MM.1S (cell line): ENCODE data around the gene CUBN.

ENCODE experiments used
- DNase-seq: peaks from one replicate; pipeline ENCODE4 v3.0.0-alpha.2; 2015
- H2AFZ ChIP-seq: fragments of 300-600 bp; sonication (generic); 2 replicates; pipeline ENCODE4 v1.6.0; 2016; ENCODE audit warnings: antibody characterized with exemption, low read length
- H3F3A ChIP-seq: fragments of 300-600 bp; sonication (generic); 2 replicates; pipeline ENCODE4 v1.6.1; 2016; ENCODE audit warnings: mild to moderate bottlenecking, antibody characterized with exemption, low read length, moderate library complexity, mixed read lengths; ENCODE audit not compliant: insufficient read depth
- H3K27ac ChIP-seq: fragments of 300-600 bp; sonication (generic); 2 replicates; pipeline ENCODE4 v1.5.1; 2016; ENCODE audit warnings: mild to moderate bottlenecking, low read length
- H3K27me3 ChIP-seq: fragments of 300-600 bp; sonication (generic); replicated peaks from 2 replicates; pipeline ENCODE4 v1.6.0; 2016; ENCODE audit warnings: low read length; ENCODE audit not compliant: insufficient read depth
- H3K36me3 ChIP-seq: fragments of 300-600 bp; sonication (generic); replicated peaks from 2 replicates; pipeline ENCODE4 v1.6.1; 2016; ENCODE audit warnings: mild to moderate bottlenecking, low read length, mixed read lengths; ENCODE audit not compliant: insufficient read depth
- H3K4me1 ChIP-seq: fragments of 300-600 bp; sonication (generic); 2 replicates; pipeline ENCODE4 v1.6.1; 2016; ENCODE audit warnings: low read length, mixed read lengths
- H3K4me2 ChIP-seq: fragments of 300-600 bp; sonication (generic); 2 replicates; pipeline ENCODE4 v1.6.0; 2016; ENCODE audit warnings: low read depth, low read length
- H3K4me3 ChIP-seq: fragments of 300-600 bp; sonication (generic); 2 replicates; pipeline ENCODE4 v1.5.1; 2016; ENCODE audit warnings: low read length, mixed read lengths
- H3K79me2 ChIP-seq: fragments of 300-600 bp; sonication (generic); 2 replicates; pipeline ENCODE4 v1.6.1; 2016; ENCODE audit warnings: mixed run types, low read length, mixed read lengths
- H3K9ac ChIP-seq: fragments of 300-600 bp; sonication (generic); 2 replicates; pipeline ENCODE4 v1.6.1; 2016; ENCODE audit warnings: low read length, mixed read lengths
- H3K9me2 ChIP-seq: fragments of 300-600 bp; sonication (generic); replicated peaks from 2 replicates; pipeline ENCODE4 v1.6.1; 2016; ENCODE audit warnings: mild to moderate bottlenecking, low read length, mixed read lengths; ENCODE audit not compliant: insufficient read depth
- H3K9me3 ChIP-seq: fragments of 300-600 bp; sonication (generic); replicated peaks from 2 replicates; pipeline ENCODE4 v1.6.1; 2016; ENCODE audit warnings: mild to moderate bottlenecking, low read length, mixed read lengths; ENCODE audit not compliant: insufficient read depth
- H4K20me1 ChIP-seq: fragments of 300-600 bp; sonication (generic); 2 replicates; pipeline ENCODE4 v1.6.1; 2016; ENCODE audit warnings: mild to moderate bottlenecking, low read length, moderate library complexity, mixed read lengths; ENCODE audit not compliant: insufficient read depth
- CTCF ChIP-seq: fragments of 300-600 bp; sonication (generic); IDR thresholded peaks from 2 replicates; pipeline ENCODE4 v1.5.1; 2016; ENCODE audit warnings: antibody characterized with exemption, low read length, mixed read lengths
- EZH2 ChIP-seq: fragments of 300-600 bp; sonication (generic); optimal IDR thresholded peaks from 2 replicates; pipeline ENCODE3; 2017; ENCODE audit warnings: low read depth, mild to moderate bottlenecking, antibody characterized with exemption, low read length, mixed read lengths
- EZH2phosphoT487 ChIP-seq: fragments of 300-600 bp; sonication (generic); IDR thresholded peaks from 2 replicates; pipeline ENCODE4 v1.6.1; 2018; ENCODE audit warnings: antibody characterized with exemption, low read length

Gene CUBN

GRCh38 chr10:16857419-16857818 lies 272.2 kb downstream of the CUBN start:
- no peak for TF ChIP-seq EZH2
- no peak for TF ChIP-seq CTCF
- no peak for TF ChIP-seq EZH2phosphoT487
- DNase-seq, result no peak
- Histone ChIP-seq H4K20me1 (no peaks in the 10 kb centered on the region), H3K27me3 (no peaks in the 10 kb centered on the region), H3K36me3 (no peaks in the 10 kb centered on the region), H3K27ac (no peak overlapping the region), H3K4me2 (no peak overlapping the region), H3K79me2 (no peaks in the 10 kb centered on the region), H3K9me3 (no peaks in the 10 kb centered on the region), H3K4me3 (no peak overlapping the region), H3F3A (no peaks in the 10 kb centered on the region), H3K9ac (no peak overlapping the region), H2AFZ (no peak overlapping the region), H3K4me1 (no peaks in the 10 kb centered on the region), H3K9me2 (no peaks in the 10 kb centered on the region)

GRCh38 chr10:16856567-16856966 lies 273.0 kb downstream of the CUBN start:
- H3F3A ChIP-seq, result no peaks in the 10 kb centered on the region

GRCh38 chr10:16856092-16856491 lies 273.5 kb downstream of the CUBN start:
- TF ChIP-seq EZH2 (no peak), EZH2phosphoT487 (no peak), CTCF (no peak)
- Histone ChIP-seq H3K36me3 (no peaks in the 10 kb centered on the region), H2AFZ (no peak overlapping the region), H3K4me3 (no peak overlapping the region), H3K9ac (no peak overlapping the region), H3K9me2 (no peaks in the 10 kb centered on the region), H3K79me2 (no peaks in the 10 kb centered on the region), H3F3A (no peaks in the 10 kb centered on the region), H3K4me1 (no peaks in the 10 kb centered on the region), H3K27ac (no peak overlapping the region), H3K9me3 (no peaks in the 10 kb centered on the region), H3K27me3 (no peaks in the 10 kb centered on the region), H3K4me2 (no peak overlapping the region), H4K20me1 (no peaks in the 10 kb centered on the region)
- no peak for DNase-seq

More at GRCh38 chr10:16856567-16856966, 273.0 kb downstream of the CUBN start:
- no peak overlapping the region for H3K4me2 ChIP-seq
- DNase-seq, result no peak
- H3K9me3 ChIP-seq, result no peaks in the 10 kb centered on the region
- no peak overlapping the region for H3K27ac ChIP-seq
- H3K27me3 ChIP-seq, result no peaks in the 10 kb centered on the region
- no peaks in the 10 kb centered on the region for H3K4me1 ChIP-seq
- no peaks in the 10 kb centered on the region for H3K79me2 ChIP-seq
- H4K20me1 ChIP-seq, result no peaks in the 10 kb centered on the region
- H3K9ac ChIP-seq, result no peak overlapping the region
- TF ChIP-seq EZH2 (no peak), CTCF (no peak), EZH2phosphoT487 (no peak)
- H3K4me3 ChIP-seq, result no peak overlapping the region
- no peak overlapping the region for H2AFZ ChIP-seq
- H3K36me3 ChIP-seq, result no peaks in the 10 kb centered on the region
- no peaks in the 10 kb centered on the region for H3K9me2 ChIP-seq

GRCh38 chr10:16854623-16855022 lies 275.0 kb downstream of the CUBN start:
- H3K4me2 ChIP-seq, result no peak overlapping the region
- H3K79me2 ChIP-seq, result no peaks in the 10 kb centered on the region
- H3K27me3 ChIP-seq, result no peaks in the 10 kb centered on the region
- no peaks in the 10 kb centered on the region for H3K9me2 ChIP-seq
- no peak overlapping the region for H3K27ac ChIP-seq
- no peak for DNase-seq
- H3K4me1 ChIP-seq, result no peaks in the 10 kb centered on the region
- TF ChIP-seq EZH2 (no peak), CTCF (no peak), EZH2phosphoT487 (no peak)
- no peaks in the 10 kb centered on the region for H3K9me3 ChIP-seq
- H3K36me3 ChIP-seq, result no peaks in the 10 kb centered on the region
- H3K4me3 ChIP-seq, result no peak overlapping the region
- H3F3A ChIP-seq, result no peaks in the 10 kb centered on the region
- no peak overlapping the region for H3K9ac ChIP-seq
- no peaks in the 10 kb centered on the region for H4K20me1 ChIP-seq
- no peak overlapping the region for H2AFZ ChIP-seq
